Measurements from ENCODE around the gene HMGCL. TPM values are rescaled to one million over a fixed set of nuclear protein-coding genes. Genes with fewer than 3 reads are reported as not detected.

The HMGCL gene
- total and polyA plus RNA-seq, 2 of the 13 experiments (the other 11 are each of a cell fraction or from before 2014, with no cell fraction given), result 21.3 to 41.4 TPM

GRCh38 chr1:23825076-23825761 is at the start of gene HMGCL (continued):
- TF ChIP-seq POGK (CRISPR knock-in tag; conservative IDR thresholded peaks at IDR 0.05) (peak; percentile 84), MIER3 (CRISPR knock-in tag; IDR thresholded peaks at IDR 0.05; ENCODE audit: borderline replicate concordance) (peak; percentile 55), ZNF20 (CRISPR knock-in tag; IDR thresholded peaks at IDR 0.05) (no peak), DDIT3 (CRISPR knock-in tag; IDR thresholded peaks at IDR 0.05) (no peak), ZNF24 (IDR thresholded peaks at IDR 0.05) (no peak), KDM1A (CRISPR knock-in tag; IDR thresholded peaks at IDR 0.05) (no peak), ZSCAN12 (CRISPR knock-in tag; IDR thresholded peaks at IDR 0.05) (0 out of 2 replicates have a peak, but pooled peaks have one; percentile 40), ZNF160 (CRISPR knock-in tag; IDR thresholded peaks at IDR 0.05) (peak; percentile 43; the same call in 1 of the 2 replicates), ZNF761 (CRISPR knock-in tag; conservative IDR thresholded peaks at IDR 0.05) (peak; percentile 75; the same call in 1 of the 2 replicates), ZNF44 (CRISPR knock-in tag; IDR thresholded peaks at IDR 0.05) (no peak), ZNF350 (CRISPR knock-in tag; IDR thresholded peaks at IDR 0.05; ENCODE audit: borderline replicate concordance, low read depth) (peak; percentile 87; the same call in 1 of the 2 replicates), ZBTB40 (IDR thresholded peaks at IDR 0.05) (no peak), ZBTB40 (CRISPR knock-in tag; IDR thresholded peaks at IDR 0.05) (peak; percentile 86), SIN3A (IDR thresholded peaks at IDR 0.05; ENCODE audit: borderline replicate concordance, low read depth, low read length) (peak; percentile 60; the same call in 1 of the 2 replicates), AKAP8 (CRISPR knock-in tag; IDR thresholded peaks at IDR 0.05) (no peak), SIX4 (CRISPR knock-in tag; IDR thresholded peaks at IDR 0.05) (no peak), PHF8 (CRISPR knock-in tag; IDR thresholded peaks at IDR 0.05) (peak; percentile 91)
- TF ChIP-seq, protein P1, sequence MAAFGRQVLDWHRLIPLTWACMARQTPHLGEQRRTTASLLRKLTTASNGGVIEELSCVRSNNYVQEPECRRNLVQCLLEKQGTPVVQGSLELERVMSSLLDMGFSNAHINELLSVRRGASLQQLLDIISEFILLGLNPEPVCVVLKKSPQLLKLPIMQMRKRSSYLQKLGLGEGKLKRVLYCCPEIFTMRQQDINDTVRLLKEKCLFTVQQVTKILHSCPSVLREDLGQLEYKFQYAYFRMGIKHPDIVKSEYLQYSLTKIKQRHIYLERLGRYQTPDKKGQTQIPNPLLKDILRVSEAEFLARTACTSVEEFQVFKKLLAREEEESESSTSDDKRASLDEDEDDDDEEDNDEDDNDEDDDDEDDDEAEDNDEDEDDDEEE (CRISPR knock-in tag; IDR thresholded peaks at IDR 0.05), result no peak
